ENCODE data around the gene CMSS1.
A peak's percentile ranks its signal among the peaks of the same experiment; 100 is the strongest.
"Not testable (repeated sequence)": the region's sequence is repeated elsewhere in the genome, so short reads cannot be mapped to it uniquely, and the experiment has no call there.

Gene CMSS1

GRCh38 chr3:100033184-100033583 is 215.5 kb downstream of the CMSS1 start:
- no peak for DNase-seq

- DNase-seq = no peak
Observed at GRCh38 chr3:100033903-100034471, 216.3 kb downstream of the CMSS1 start.

- no peak for DNase-seq
Observed at GRCh38 chr3:100039075-100039474, 221.4 kb downstream of the CMSS1 start.

- no peak for DNase-seq
Observed at GRCh38 chr3:100040451-100041225, 223.0 kb downstream of the CMSS1 start.

GRCh38 chr3:100041328-100041749 is 223.7 kb downstream of the CMSS1 start:
- no peak for DNase-seq

GRCh38 chr3:100042166-100042981 is 224.7 kb downstream of the CMSS1 start:
- no peak for DNase-seq

GRCh38 chr3:100043271-100043670 is 225.6 kb downstream of the CMSS1 start:
- no peak for DNase-seq

- no peak for DNase-seq
Observed at GRCh38 chr3:100044369-100044768, 226.7 kb downstream of the CMSS1 start.

- DNase-seq = no peak
Observed at GRCh38 chr3:100045696-100046095, 228.0 kb downstream of the CMSS1 start.

- DNase-seq = no peak
Observed at GRCh38 chr3:100046986-100047385, 229.3 kb downstream of the CMSS1 start.

- DNase-seq = peak; percentile 8
Observed at GRCh38 chr3:100047455-100048141, 229.9 kb downstream of the CMSS1 start.

GRCh38 chr3:100048248-100048647 is 230.6 kb downstream of the CMSS1 start:
- no peak for DNase-seq

- not testable (repeated sequence) for DNase-seq
Observed at GRCh38 chr3:100051513-100051912, 233.9 kb downstream of the CMSS1 start.

GRCh38 chr3:100053951-100054620 is 236.4 kb downstream of the CMSS1 start:
- no peak for DNase-seq

- no peak for DNase-seq
Observed at GRCh38 chr3:100057716-100058575, 240.3 kb downstream of the CMSS1 start.

- DNase-seq = no peak
Observed at GRCh38 chr3:100059472-100059871, 241.8 kb downstream of the CMSS1 start.

GRCh38 chr3:100060685-100061484 is 243.2 kb downstream of the CMSS1 start:
- DNase-seq = no peak

- no peak for DNase-seq
Observed at GRCh38 chr3:100062665-100063064, 245.0 kb downstream of the CMSS1 start.

- no peak for DNase-seq
Observed at GRCh38 chr3:100063929-100064461, 246.3 kb downstream of the CMSS1 start.

- DNase-seq = no peak
Observed at GRCh38 chr3:100067589-100067988, 249.9 kb downstream of the CMSS1 start.
